Measurements from ENCODE around the gene ARHGAP24.

GRCh38 chr4:85910985-85911384 is 436.0 kb downstream of the ARHGAP24 start:
- no peak for TF ChIP-seq FOXM1 (IDR thresholded peaks at IDR 0.05; ENCODE audit: borderline replicate concordance, low read depth)
- no peak for TF ChIP-seq MAX (IDR thresholded peaks at IDR 0.05)
- no peak for TF ChIP-seq ZBTB7A (IDR thresholded peaks at IDR 0.05; ENCODE audit: low read depth)
- no peak for TF ChIP-seq YY1 (IDR thresholded peaks at IDR 0.05; ENCODE audit: low read depth)
